CD14-positive monocyte (primary cell): ENCODE data around the gene SGCA. TPM values are rescaled to one million over a fixed set of nuclear protein-coding genes. Genes with fewer than 3 reads are reported as not detected.

Experiments
- DNase-seq, 3 donors: peaks; one replicate each; pipeline ENCODE4 v3.0.0-alpha.2; 2011 to 2022
- H2AFZ ChIP-seq: 2 replicates; pipeline ENCODE4 v1.6.0; 2012; ENCODE audit warnings: mild to moderate bottlenecking, low read depth, low read length, inconsistent platforms; ENCODE audit not compliant: insufficient read depth, poor library complexity, severe bottlenecking
- H3K27ac ChIP-seq, 2 donors: 1 replicate in 1 of 2; 2 replicates in 1 of 2; pipeline ENCODE4 v1.5.1; 2012 to 2013; ENCODE audit warnings: low read length in 2 of 2, control low read depth in 1 of 2, inconsistent platforms in 1 of 2, low read depth in 1 of 2, mild to moderate bottlenecking in 1 of 2
- H3K27me3 ChIP-seq, 2 donors: one replicate each; pipeline versions ENCODE4 v1.6.0 to v1.6.1; 2011 to 2013; ENCODE audit warnings: low read length in 2 of 2; ENCODE audit not compliant: control insufficient read depth in 2 of 2, insufficient read depth in 2 of 2
- H3K36me3 ChIP-seq, 2 donors: replicated peaks in 1 of 2; 1 replicate in 1 of 2; 2 replicates in 1 of 2; pipeline versions ENCODE4 v1.5.1 to v1.6.1; 2012 to 2013; ENCODE audit warnings: low read length in 2 of 2, control low read depth in 1 of 2, inconsistent platforms in 1 of 2, mild to moderate bottlenecking in 1 of 2; ENCODE audit not compliant: insufficient read depth in 2 of 2, control insufficient read depth in 1 of 2
- H3K4me1 ChIP-seq, 2 donors: 1 replicate in 1 of 2; 2 replicates in 1 of 2; pipeline versions ENCODE4 v1.5.1 to v1.6.1; 2012 to 2013; ENCODE audit warnings: low read length in 2 of 2, control low read depth in 1 of 2, inconsistent platforms in 1 of 2, mild to moderate bottlenecking in 1 of 2, moderate library complexity in 1 of 2; ENCODE audit not compliant: insufficient read depth in 2 of 2, control insufficient read depth in 1 of 2
- H3K4me2 ChIP-seq: replicated peaks from 2 replicates; pipeline ENCODE3; 2012; ENCODE audit warnings: low read length, moderate library complexity, mild to moderate bottlenecking; ENCODE audit not compliant: poor library complexity, severe bottlenecking; ENCODE audit errors: extremely low read depth
- H3K4me3 ChIP-seq, 3 experiments: fragments of 200-600 bp in 1 of 3; sonication (generic) in 1 of 3; replicated peaks in 1 of 3; 1 replicate in 2 of 3; 2 replicates in 1 of 3; pipeline ENCODE4 v1.5.1; 2011 to 2013; ENCODE audit warnings: low read length in 3 of 3, mild to moderate bottlenecking in 3 of 3, control low read depth in 2 of 3, low read depth in 2 of 3, inconsistent platforms in 1 of 3, moderate library complexity in 1 of 3
- H3K79me2 ChIP-seq: 2 replicates; pipeline ENCODE4 v1.6.0; 2012; ENCODE audit warnings: mild to moderate bottlenecking, control low read depth, inconsistent platforms, low read length, moderate library complexity; ENCODE audit not compliant: insufficient read depth
- H3K9ac ChIP-seq: 2 replicates; pipeline ENCODE4 v1.6.0; 2017; ENCODE audit warnings: low read length, mild to moderate bottlenecking; ENCODE audit not compliant: insufficient read depth, poor library complexity, severe bottlenecking
- H3K9me3 ChIP-seq, 2 donors: replicated peaks in 1 of 2; 1 replicate in 1 of 2; 2 replicates in 1 of 2; pipeline versions ENCODE4 v1.5.1 to v1.6.1; 2012 to 2013; ENCODE audit warnings: low read length in 2 of 2, control low read depth in 1 of 2; ENCODE audit not compliant: control insufficient read depth in 1 of 2, insufficient read depth in 1 of 2
- H4K20me1 ChIP-seq: 2 replicates; pipeline ENCODE4 v1.6.0; 2012; ENCODE audit warnings: mild to moderate bottlenecking, low read length, control low read depth, moderate library complexity; ENCODE audit not compliant: insufficient read depth
- H3K27ac Mint-ChIP-seq, 7 donors: one replicate each; pipeline ENCODE4 v1.8.0; 2020; ENCODE audit warnings: mild to moderate bottlenecking in 7 of 7, mixed read lengths in 7 of 7, moderate library complexity in 6 of 7, inconsistent platforms in 2 of 7
- H3K27me3 Mint-ChIP-seq, 3 donors: one replicate each; pipeline ENCODE4 v1.8.0; 2021 to 2022; ENCODE audit warnings: low read depth in 3 of 3, mild to moderate bottlenecking in 3 of 3, mixed read lengths in 3 of 3, moderate library complexity in 3 of 3, inconsistent platforms in 1 of 3
- H3K36me3 Mint-ChIP-seq, 2 donors: one replicate each; pipeline ENCODE4 v1.8.0; 2020; ENCODE audit warnings: mixed read lengths in 2 of 2, inconsistent platforms in 1 of 2, mild to moderate bottlenecking in 1 of 2
- H3K4me1 Mint-ChIP-seq: one replicate; pipeline ENCODE4 v1.8.0; 2020; ENCODE audit warnings: mild to moderate bottlenecking, mixed read lengths
- H3K4me3 Mint-ChIP-seq, 2 donors: one replicate each; pipeline ENCODE4 v1.8.0; 2020; ENCODE audit warnings: mild to moderate bottlenecking in 2 of 2, mixed read lengths in 2 of 2, moderate library complexity in 1 of 2
- H3K9me3 Mint-ChIP-seq, 7 donors: one replicate each; pipeline ENCODE4 v1.8.0; 2020 to 2022; ENCODE audit warnings: mixed read lengths in 7 of 7, mild to moderate bottlenecking in 6 of 7, moderate library complexity in 6 of 7, inconsistent platforms in 2 of 7
- CTCF ChIP-seq: fragments of 200-600 bp; IDR thresholded peaks from one replicate; pipeline ENCODE4 v1.8.0; 2022; ENCODE audit warnings: antibody characterized with exemption, mild to moderate bottlenecking
- WGBS: methylation state at CpG from one replicate; pipeline ENCODE4 v1.1.5; 2013; ENCODE audit warnings: missing lambda C conversion rate; ENCODE audit not compliant: insufficient coverage; 5-methylcytosine and 5-hydroxymethylcytosine counted together
- intact Hi-C, 2 donors: fragments of 100-400 bp; cut with micrococcal nuclease; formaldehyde crosslinking; loops; one replicate each; pipeline versions ENCODE4 v1.15.0 to v1.15.1; 2023
- polyA plus RNA-seq, 3 donors: library from polyadenylated mRNA; depleted of rRNA in 1 of 3; unstranded in 2 of 3; stranded (reverse) in 1 of 3; fragments of 300-500 nt in 2 of 3; fragments of >200 nt in 1 of 3; fragmentation: Illumina TruSeq in 2 of 3; gene quantifications; 1 replicate in 2 of 3; 2 replicates in 1 of 3; pipeline ENCODE4 v1.2.3, GENCODE V29; 2012 to 2021

The SGCA gene
- polyA plus RNA-seq, 3 donors, result 0.27 to 0.89 (median 0.53) TPM

GRCh38 chr17:50182783-50183420 lies 17.1 kb downstream of the SGCA start:
- Histone ChIP-seq H3K4me1 (peaks cover 34 to 53% of the 10 kb centered on the region in 2 donors), H3K9ac (no peak overlapping the region), H3K27me3 (no peaks in the 10 kb centered on the region), H3K9me3 (no peaks in the 10 kb centered on the region), H3K4me2 (peak overlapping the region; percentile 75), H4K20me1 (no peaks in the 10 kb centered on the region), H3K27ac (no peak overlapping the region), H3K36me3 (no peaks in the 10 kb centered on the region), H2AFZ (no peak overlapping the region), H3K79me2 (no peaks in the 10 kb centered on the region), H3K4me3 (peak overlapping the region in 1 of 3 experiments; percentile 64)
- no peak for TF ChIP-seq CTCF
- intact Hi-C loops, result no loop called here
- Mint-ChIP-seq H3K27ac (peak overlapping the region in 2 of 7 donors; percentile 36 to 70), H3K27me3 (peaks cover 9 to 13% (median 11%) of the 10 kb centered on the region in 3 donors), H3K9me3 (peaks cover 0 to 5% (median 0%) of the 10 kb centered on the region in 7 donors), H3K36me3 (peaks cover 0 to 4% of the 10 kb centered on the region in 2 donors), H3K4me1 (peaks cover 47% of the 10 kb centered on the region), H3K4me3 (no peak overlapping the region)
- WGBS, result 94% methylated on average over 15 of the region's 18 CpGs
- DNase-seq, result no peak

GRCh38 chr17:50183421-50183994 lies 17.7 kb downstream of the SGCA start:
- Mint-ChIP-seq H3K27ac (peak overlapping the region; percentile 70 to 95 (median 86)), H3K36me3 (peaks cover 0 to 4% of the 10 kb centered on the region in 2 donors), H3K4me1 (peaks cover 41% of the 10 kb centered on the region), H3K27me3 (peaks cover 5 to 12% (median 8%) of the 10 kb centered on the region in 3 donors), H3K4me3 (peak overlapping the region; percentile 70 to 91), H3K9me3 (peaks cover 0 to 5% (median 0%) of the 10 kb centered on the region in 7 donors)
- Histone ChIP-seq H3K9me3 (no peaks in the 10 kb centered on the region), H3K27me3 (no peaks in the 10 kb centered on the region), H3K36me3 (no peaks in the 10 kb centered on the region), H3K79me2 (no peaks in the 10 kb centered on the region), H3K4me2 (peak overlapping the region; percentile 75), H2AFZ (no peak overlapping the region), H3K9ac (peak overlapping the region; percentile 10), H3K4me1 (peaks cover 27 to 47% of the 10 kb centered on the region in 2 donors), H3K27ac (peak overlapping the region; percentile 62 to 66), H3K4me3 (peak overlapping the region; percentile 4 to 64 (median 11)), H4K20me1 (no peaks in the 10 kb centered on the region)
- no peak for TF ChIP-seq CTCF
- peak; percentile 36 to 71 (median 58) for DNase-seq
- WGBS, result 0% methylated on average over 1 of the region's 12 CpGs
- intact Hi-C loops, result no loop called here
